ENCODE data around the gene GBGT1.

Gene GBGT1

DNA sequence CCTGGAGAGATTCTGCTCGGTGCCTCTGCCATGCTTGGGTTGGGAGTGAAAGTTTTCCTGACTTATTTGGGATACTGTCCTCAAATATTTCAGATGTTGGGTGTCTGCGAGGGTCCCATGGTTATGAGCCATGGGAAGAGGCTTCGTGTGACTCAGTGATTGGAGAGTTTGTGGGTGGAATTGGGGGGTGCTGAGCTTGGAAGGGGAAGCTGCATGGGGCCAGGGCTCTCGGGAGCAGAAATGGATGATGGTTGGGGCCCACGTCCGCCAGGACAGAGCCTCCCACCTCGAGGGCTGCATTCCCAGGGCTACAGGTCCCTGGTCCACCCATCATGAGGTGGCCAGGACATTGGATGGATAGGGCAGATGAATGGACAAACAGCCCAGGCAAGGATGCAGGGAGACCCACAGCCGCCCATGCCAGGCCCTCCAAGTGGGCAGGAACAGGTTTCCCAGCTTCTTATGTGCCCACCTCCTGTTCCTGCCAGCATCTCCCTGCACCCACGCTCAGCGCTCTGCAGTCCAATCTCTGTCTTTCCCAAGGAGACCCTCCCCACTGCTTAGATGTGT lies 39.9 kb upstream of the GBGT1 start:
- H3K36me3 ChIP-seq = no peaks in the 10 kb centered on the region
- TF ChIP-seq, protein P1, sequence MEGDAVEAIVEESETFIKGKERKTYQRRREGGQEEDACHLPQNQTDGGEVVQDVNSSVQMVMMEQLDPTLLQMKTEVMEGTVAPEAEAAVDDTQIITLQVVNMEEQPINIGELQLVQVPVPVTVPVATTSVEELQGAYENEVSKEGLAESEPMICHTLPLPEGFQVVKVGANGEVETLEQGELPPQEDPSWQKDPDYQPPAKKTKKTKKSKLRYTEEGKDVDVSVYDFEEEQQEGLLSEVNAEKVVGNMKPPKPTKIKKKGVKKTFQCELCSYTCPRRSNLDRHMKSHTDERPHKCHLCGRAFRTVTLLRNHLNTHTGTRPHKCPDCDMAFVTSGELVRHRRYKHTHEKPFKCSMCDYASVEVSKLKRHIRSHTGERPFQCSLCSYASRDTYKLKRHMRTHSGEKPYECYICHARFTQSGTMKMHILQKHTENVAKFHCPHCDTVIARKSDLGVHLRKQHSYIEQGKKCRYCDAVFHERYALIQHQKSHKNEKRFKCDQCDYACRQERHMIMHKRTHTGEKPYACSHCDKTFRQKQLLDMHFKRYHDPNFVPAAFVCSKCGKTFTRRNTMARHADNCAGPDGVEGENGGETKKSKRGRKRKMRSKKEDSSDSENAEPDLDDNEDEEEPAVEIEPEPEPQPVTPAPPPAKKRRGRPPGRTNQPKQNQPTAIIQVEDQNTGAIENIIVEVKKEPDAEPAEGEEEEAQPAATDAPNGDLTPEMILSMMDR (IDR thresholded peaks at IDR 0.05; ENCODE audit: low read depth, low read length) = no peak
- no peaks in the 10 kb centered on the region for H3K27me3 ChIP-seq (ENCODE audit: insufficient read depth, low read depth, severe bottlenecking)
- no peak overlapping the region for H3K4me3 ChIP-seq (ENCODE audit: low read depth, low read length)
- H3K9me3 ChIP-seq (ENCODE audit: severe bottlenecking) = no peaks in the 10 kb centered on the region
- no peak overlapping the region for H3K27ac ChIP-seq
- DNase-seq = no peak

DNA sequence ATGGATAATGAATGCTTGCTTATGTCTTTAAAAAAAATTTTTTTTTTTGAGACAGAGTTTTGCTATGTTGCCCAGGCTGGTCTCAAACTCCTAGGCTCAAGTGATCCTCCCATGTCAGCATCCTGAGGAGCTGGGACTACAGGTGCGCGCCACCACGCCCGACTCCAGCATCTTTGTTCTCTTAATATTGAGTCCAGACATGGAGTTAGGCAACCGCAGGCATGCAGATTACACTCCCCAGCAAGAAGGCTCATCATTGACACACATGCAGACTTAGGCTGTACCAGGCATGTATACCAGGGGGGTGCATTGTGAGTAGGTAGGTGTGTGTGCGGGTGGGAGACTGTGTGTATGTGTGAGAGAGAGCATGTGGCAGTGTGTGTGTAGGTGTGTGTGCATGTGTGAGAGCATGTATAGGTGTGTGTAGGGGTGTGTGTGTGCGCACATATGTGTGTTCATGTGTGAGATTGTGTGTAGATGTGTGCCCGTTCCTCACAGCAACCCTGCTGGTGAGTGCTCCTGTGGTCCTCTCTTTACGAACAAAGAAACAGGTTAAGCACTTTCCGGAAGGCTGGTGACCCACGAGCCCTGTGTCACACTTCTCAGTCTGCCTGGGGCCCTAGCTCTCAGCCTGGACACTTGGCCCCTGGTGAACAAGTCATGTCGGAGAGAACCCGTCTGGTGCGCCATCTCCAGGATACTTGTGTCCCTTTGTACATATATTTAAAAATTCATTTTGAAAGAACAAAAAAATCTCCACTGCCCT lies 39.2 kb upstream of the GBGT1 start:
- Histone ChIP-seq H3K36me3 (no peaks in the 10 kb centered on the region), H3K27ac (no peak overlapping the region), H3K4me3 (ENCODE audit: low read depth, low read length) (no peak overlapping the region), H3K9me3 (ENCODE audit: severe bottlenecking) (no peaks in the 10 kb centered on the region), H3K27me3 (ENCODE audit: insufficient read depth, low read depth, severe bottlenecking) (no peaks in the 10 kb centered on the region)
- no peak for DNase-seq
- TF ChIP-seq, protein P1 (IDR thresholded peaks at IDR 0.05; ENCODE audit: low read depth, low read length) = no peak

DNA sequence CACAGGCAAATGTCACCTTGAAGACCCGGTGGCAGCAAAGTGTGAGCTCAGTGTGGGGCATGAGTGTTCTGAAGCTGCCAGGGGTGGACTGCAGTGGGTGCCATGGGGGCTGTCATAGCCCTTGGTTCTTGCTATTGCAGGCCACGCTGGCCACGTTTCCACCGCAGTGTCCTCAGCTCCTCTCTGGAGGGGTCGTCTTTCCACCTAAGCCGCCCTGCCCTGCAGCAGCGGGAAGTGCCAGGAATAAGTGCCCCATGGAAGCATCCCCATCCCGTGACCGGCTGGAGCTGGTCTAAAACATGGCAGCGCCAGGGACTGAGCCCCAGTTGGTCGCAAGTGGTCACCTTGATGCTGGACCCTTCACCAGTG lies 38.4 kb upstream of the GBGT1 start:
- Histone ChIP-seq H3K36me3 (no peaks in the 10 kb centered on the region), H3K27me3 (ENCODE audit: insufficient read depth, low read depth, severe bottlenecking) (no peaks in the 10 kb centered on the region), H3K4me3 (ENCODE audit: low read depth, low read length) (no peak overlapping the region), H3K9me3 (ENCODE audit: severe bottlenecking) (no peaks in the 10 kb centered on the region), H3K27ac (no peak overlapping the region)
- TF ChIP-seq, protein P1 (IDR thresholded peaks at IDR 0.05; ENCODE audit: low read depth, low read length) = no peak
- DNase-seq = no peak

DNA sequence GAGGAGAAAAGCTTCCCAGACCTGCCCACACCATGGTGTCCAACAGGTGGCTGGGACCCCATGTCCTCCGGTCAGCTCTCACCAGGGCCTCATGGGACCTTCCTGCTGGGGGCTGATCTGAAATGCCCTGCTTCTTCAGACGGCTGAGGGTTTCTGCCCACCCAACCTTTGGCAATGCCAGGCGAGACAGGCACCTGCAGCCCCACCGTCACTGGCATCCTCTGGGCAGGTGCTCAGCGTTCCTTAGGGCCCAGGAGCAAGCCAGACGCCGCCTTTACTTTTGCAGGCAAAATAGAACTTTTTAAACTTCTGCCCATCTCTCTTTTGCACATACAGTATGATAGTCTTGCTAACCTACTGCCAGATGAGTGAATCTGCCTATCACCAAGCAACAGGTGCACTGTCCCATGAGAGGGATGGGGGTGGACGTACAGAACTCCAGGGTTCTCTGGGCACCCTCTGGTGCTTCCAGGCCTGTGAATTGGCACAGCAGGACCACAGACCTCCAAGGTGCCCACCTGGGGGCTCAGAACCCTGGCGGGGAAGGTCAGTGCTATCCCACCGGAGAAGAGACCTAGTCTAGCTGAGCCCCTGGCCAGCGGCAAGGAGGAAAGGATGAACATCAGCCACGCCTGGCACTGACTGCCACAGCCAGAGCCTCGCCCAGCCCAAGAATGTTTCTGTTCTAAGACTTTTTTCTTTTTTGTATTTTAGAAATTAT lies 37.9 kb upstream of the GBGT1 start:
- DNase-seq = no peak
- Histone ChIP-seq H3K36me3 (no peaks in the 10 kb centered on the region), H3K9me3 (ENCODE audit: severe bottlenecking) (no peaks in the 10 kb centered on the region), H3K27me3 (ENCODE audit: insufficient read depth, low read depth, severe bottlenecking) (no peaks in the 10 kb centered on the region), H3K4me3 (ENCODE audit: low read depth, low read length) (no peak overlapping the region), H3K27ac (no peak overlapping the region)
- TF ChIP-seq, protein P1 (IDR thresholded peaks at IDR 0.05; ENCODE audit: low read depth, low read length) = no peak

DNA sequence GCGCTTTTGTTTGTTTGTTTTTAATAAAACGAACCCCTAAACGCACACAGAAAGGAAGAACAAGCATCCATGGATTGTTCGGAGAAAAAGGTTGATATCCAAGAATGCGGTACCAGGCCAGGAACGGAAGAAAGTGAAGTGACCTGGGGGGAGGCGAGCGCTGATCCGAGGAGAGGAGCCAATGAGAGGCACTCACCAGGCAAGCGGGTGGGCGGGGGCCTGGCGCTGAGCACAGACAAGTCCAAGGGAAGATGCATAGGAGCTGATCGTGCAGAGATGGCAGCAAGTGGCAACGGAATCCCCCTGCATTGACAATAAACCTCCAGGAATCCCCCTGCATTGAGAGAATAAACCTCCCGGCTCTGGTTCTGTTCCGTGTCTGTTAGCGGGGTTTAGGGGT lies 36.9 kb upstream of the GBGT1 start:
- H3K9me3 ChIP-seq (ENCODE audit: severe bottlenecking) = no peaks in the 10 kb centered on the region
- H3K4me3 ChIP-seq (ENCODE audit: low read depth, low read length) = no peak overlapping the region
- DNase-seq = no peak
- no peaks in the 10 kb centered on the region for H3K36me3 ChIP-seq
- H3K27ac ChIP-seq = no peak overlapping the region
- no peaks in the 10 kb centered on the region for H3K27me3 ChIP-seq (ENCODE audit: insufficient read depth, low read depth, severe bottlenecking)
- TF ChIP-seq, protein P1 (IDR thresholded peaks at IDR 0.05; ENCODE audit: low read depth, low read length) = no peak

All from WERI-Rb-1 (cell line).